Measurements from ENCODE around the gene NOL3.

NOL3 gene

GRCh38 chr16:67155295-67156142 lies 14.8 kb upstream of the NOL3 start:
- peak; percentile 72 to 73 for DNase-seq (ENCODE audit: low read depth in 2 of 2)

DNA sequence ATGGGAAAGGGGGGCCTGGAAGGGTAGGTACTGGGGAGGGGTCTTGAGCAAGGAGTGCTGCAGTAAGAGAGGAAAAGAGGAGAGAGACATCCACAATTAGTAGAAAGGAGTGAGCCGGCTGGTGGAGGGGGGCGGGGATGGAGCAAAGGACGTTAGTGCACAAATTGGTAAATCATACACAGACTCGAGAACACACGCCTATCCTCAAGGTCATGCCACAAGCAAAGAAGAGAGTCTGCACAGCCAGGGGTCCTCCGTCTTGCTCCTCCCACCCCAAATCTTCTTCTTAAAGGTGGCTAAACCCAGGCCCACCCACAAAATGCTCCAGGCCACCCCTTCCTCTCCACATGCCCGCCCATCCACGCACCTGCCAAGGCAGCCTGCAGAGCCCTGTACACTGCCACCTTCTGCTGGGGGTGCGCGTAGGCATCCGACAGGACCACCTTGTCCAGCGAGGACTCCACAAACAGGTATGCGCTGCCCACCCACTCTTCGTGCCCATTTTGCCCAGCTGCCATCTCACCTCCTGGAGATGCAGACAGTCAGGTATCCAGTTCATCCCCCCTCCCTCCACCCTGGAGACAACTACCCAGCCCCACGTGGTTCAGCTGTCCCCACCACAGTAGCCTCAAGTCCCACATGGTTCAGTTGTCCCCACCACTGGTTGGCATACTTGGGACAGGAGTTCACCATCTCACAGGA lies 14.0 kb upstream of the NOL3 start:
- DNase-seq (ENCODE audit: low read depth in 2 of 2), result no peak

- no peak for DNase-seq (ENCODE audit: low read depth in 2 of 2)
Measured at GRCh38 chr16:67157106-67157748, 13.1 kb upstream of the NOL3 start.

DNA sequence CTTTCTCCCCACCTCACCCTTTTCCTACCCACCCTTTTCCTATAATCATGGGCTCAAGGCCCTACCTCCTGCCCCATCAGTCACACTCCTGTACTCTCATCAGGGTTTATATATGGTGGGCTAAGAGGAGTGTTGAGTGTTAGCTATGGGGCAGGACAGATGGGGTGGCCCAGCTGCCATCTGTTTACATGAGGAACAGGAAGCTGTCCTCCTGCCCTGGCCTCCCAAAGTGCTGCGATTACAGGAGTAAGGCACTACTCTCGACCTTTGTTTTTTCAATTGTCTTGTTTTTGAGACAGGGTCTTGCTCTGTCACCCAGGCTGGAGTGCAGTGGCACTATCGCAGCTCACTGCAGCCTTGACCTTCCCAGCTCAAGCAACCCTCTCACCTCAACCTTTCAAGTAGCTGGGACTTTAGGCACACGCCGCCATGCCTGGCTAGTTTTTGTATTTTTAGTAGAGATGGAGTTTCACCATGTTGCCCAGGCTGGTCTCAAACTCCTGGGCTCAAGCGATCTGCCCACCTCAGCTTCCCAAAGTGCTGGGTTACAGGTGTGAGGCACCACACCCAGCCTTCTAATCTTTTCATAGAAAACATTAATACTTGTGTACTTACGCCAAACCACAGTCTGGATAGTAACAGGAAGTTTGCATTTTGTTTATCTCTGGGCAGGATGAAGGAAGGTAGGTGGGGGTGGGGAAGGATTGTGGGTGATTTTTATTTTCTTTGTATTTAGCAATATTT lies 12.3 kb upstream of the NOL3 start:
- no peak for DNase-seq (ENCODE audit: low read depth in 2 of 2)

DNA sequence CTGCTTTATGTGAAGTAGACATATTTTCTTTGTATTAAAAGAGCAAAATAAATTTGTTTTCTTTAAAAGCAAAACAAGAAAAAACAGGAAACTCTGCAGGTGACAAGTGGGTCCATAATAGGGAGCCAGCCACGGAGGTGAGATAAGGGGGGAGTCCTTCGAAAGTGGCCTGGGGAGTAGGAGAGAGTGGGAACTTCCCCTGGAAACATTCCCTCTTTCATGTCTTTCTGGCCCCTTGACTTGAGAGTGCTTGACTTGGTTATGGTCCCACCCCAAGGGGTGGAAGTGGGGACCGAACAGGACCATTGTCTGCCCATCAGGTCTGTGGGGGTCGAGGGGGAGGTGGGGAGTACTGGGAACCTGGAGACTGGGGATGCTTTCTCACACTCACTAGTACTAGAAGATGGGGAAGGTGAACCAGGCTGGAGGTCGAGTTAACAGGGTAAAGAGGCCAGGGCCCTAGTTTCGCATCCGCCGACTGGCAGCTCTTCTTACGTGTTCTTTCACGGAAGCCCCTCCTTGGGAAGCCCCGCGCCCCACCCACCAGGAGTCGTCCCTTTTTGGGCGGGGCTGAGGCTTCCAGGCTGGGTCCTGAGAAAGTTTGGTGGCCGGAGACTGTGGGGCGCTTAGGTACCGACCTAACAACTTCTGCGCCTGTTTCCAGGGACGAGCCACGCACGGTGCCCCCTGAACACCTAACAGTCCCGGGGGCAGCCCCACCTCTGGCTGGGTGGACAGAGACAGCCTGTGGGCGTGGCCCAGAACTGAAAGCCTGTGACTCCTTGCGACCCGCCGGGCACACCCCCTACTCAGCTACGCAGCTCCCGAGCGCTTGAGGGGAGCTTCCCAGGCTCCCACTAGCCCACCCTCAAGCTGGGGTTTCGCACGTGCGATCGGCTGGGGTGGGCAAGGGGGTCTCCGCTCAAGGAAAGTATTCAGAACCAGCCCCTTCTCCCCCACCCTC lies 11.4 kb upstream of the NOL3 start:
- DNase-seq (ENCODE audit: low read depth in 2 of 2), result peak; percentile 79 to 81

GRCh38 chr16:67161595-67162058 lies 8.7 kb upstream of the NOL3 start:
- no peak for DNase-seq (ENCODE audit: low read depth in 2 of 2)

DNA sequence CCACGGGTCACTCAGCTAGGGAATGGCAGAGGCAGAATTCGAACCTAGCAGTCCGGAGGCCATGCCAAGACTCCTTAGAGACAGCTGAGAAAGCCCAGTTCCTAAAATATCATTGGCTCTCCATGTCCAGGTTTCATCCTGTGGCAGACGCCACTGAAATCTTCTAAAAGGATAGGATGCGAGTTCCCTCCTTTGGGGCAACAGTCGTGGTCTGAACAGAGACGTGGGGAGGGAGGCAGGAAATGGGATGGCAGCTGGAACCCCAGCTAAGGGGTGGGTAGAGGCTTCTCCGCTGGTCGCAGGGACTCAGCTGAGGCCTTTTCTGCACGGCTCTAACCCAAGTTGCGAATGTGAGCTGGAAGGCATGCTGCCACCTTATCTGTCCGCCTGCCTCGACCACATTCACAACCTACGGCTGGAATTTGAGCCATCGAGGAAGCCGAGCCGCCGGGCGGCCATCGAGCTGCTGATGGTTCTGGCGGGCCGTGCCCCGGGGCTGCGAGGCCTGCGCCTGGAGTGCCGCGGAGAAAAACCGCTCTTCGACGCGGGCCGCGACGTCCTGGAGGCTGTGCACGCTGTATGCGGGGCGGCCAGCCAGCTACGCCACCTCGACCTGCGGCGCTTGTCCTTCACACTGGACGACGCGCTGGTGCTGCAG lies 7.7 kb upstream of the NOL3 start:
- DNase-seq (ENCODE audit: low read depth in 2 of 2), result no peak

GRCh38 chr16:67163164-67163998 lies 7.0 kb upstream of the NOL3 start:
- peak in 1 of 2 donors; percentile 36 for DNase-seq (ENCODE audit: low read depth in 2 of 2)

DNA sequence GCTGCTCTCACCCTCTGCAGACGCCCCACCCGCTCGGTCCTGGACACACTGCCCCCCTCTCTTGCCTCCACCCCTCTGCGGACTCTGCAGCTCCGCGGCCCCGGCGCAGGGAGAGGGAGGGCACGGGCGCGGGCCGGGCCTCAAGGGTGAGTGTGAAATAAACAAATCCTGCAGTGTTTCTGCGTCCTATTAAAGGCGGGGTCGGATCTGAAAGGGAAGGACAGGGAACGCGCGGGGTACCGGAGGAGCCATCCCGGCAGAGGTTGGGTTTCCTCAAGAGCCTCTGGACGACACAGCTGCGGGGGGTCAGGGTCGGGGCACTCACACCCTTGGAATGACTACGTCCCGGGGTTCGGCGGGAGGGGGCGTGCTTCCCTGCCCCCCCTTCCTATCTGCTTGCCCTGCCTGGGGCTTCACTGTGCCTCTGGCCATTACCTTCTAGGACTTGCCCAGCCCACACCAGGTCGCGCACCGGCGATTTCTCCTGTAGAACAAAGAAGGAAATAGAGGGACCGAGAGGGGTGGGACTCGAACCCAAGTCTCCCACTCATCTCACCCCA lies 6.3 kb upstream of the NOL3 start:
- DNase-seq (ENCODE audit: low read depth in 2 of 2), result no peak

- no peak for DNase-seq (ENCODE audit: low read depth in 2 of 2)
Measured at GRCh38 chr16:67164599-67165061, 5.7 kb upstream of the NOL3 start, which contains the start of gene HSF4. Gene HSF4 (plus strand): TSS chr16:67164745. CDS start chr16:67164812, 67 bp downstream.

DNA sequence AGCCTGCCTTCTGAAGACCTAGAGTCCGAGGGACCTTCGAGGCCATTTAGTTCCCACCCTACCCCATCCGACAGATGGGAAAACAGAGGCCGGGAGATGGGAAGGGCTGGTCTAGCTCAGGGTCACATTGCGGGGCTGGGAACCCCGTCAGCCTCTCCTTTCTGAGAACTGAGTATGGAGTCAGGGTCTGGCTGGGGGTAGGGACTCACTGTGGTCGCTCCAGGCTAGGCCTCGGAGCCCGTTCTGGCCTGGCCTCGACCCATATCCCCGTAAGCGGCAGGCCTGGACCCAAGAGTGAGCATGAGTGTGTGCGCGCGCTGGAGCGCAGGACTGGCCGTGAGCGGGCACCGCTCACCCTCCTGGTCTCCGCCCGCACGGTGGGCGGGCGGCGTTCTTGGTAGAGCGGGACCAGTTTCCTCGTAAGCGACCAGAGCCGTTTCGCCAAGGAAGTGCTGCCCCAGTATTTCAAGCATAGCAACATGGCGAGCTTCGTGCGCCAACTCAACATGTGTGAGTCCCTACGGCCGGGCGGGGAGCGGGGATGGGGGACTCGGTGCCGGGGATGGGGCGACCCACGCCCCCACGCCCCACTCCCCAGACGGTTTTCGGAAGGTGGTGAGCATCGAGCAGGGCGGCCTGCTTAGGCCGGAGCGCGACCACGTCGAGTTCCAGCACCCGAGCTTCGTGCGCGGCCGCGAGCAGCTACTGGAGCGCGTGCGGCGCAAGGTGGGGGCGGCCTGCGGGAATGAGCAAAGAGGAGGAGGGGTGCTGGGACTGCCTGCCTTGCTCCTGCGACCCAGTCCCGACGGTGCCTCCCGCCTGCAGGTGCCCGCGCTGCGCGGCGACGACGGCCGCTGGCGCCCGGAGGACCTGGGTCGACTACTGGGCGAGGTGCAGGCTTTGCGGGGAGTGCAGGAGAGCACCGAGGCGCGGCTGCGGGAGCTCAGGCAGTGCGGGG lies 4.9 kb upstream of the NOL3 start:
- no peak for DNase-seq (ENCODE audit: low read depth in 2 of 2)

- no peak for DNase-seq (ENCODE audit: low read depth in 2 of 2)
Measured at GRCh38 chr16:67166110-67166547, 4.2 kb upstream of the NOL3 start.

DNA sequence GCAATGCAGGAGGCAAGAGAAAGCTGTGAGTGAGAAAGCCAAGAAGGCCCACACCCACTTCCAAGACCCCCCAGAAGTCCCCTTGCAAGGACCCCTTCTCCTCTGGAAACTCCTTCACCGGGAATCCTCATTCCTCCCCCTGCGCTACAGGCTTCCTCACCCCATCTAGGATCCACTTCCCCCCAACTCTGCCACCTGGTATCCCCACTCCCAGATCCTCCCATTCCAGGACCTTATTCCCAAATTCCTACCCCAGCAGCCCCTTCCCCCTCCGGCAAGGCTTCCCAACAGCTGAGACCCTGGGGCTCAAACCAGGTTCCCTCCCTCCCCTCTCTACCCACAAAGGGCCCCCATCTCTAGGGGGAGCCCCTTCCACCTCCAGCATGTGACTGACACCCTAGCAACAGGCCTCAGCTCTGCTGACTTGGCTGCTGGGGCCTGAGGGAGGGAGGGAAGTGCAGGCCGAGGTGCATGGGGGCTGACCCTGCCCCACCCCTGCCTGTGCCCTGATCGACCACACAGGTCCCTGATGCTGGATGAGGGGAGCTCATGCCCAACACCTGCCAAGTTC lies 3.7 kb upstream of the NOL3 start:
- no peak for DNase-seq (ENCODE audit: low read depth in 2 of 2)

GRCh38 chr16:67167588-67167987 lies 2.8 kb upstream of the NOL3 start:
- no peak for DNase-seq (ENCODE audit: low read depth in 2 of 2)

- DNase-seq (ENCODE audit: low read depth in 2 of 2), result no peak
Measured at GRCh38 chr16:67169011-67169451, 1.3 kb upstream of the NOL3 start.

- DNase-seq (ENCODE audit: low read depth in 2 of 2), result no peak
Measured at GRCh38 chr16:67169642-67170167, 633 bp upstream of the NOL3 start.
